Stimulated activated CD4-positive, alpha-beta T cell treated with anti-CD3 and anti-CD28 coated beads, TNF-alpha, amount 100 ng/mL, for 4 hours (primary cell): ENCODE data around the gene SPPL2A.
"Not testable (repeated sequence)": the region's sequence is repeated elsewhere in the genome, so short reads cannot be mapped to it uniquely, and the experiment has no call there.

Experiments used
- DNase-seq, 3 experiments: peaks; one replicate each; pipeline ENCODE4 v3.0.0-alpha.2; 2020; ENCODE audit warnings: low read depth in 3 of 3

The SPPL2A gene

DNA sequence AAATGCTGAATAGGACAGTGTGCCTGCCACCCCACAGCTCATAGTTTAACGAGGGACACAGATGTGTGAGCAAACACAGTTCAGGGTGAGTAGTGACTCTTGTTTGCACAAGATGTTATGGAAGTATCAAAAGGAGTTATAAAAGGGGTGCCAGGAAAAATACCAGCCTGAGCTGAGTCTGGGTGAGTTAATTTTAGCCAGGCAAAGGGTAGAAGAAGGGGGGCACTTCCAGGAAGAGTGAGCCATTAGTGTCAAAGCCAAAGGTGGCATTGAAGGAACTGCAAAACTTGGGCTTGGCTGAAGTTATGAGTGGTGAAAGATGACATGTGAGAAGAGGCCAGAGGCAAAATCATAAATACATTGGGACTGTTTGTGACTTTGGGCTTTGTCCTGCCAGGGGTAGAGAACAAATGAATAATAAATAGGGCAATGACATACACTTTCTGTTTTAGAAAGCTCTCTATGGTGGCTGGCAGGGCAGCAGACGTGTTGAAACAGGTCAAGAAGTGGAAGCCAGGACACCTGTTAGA, 1.9 kb upstream of the SPPL2A start:
- no peak for DNase-seq

GRCh38 chr15:50764461-50765194, 878 bp downstream of the SPPL2A start:
- DNase-seq = no peak

DNA sequence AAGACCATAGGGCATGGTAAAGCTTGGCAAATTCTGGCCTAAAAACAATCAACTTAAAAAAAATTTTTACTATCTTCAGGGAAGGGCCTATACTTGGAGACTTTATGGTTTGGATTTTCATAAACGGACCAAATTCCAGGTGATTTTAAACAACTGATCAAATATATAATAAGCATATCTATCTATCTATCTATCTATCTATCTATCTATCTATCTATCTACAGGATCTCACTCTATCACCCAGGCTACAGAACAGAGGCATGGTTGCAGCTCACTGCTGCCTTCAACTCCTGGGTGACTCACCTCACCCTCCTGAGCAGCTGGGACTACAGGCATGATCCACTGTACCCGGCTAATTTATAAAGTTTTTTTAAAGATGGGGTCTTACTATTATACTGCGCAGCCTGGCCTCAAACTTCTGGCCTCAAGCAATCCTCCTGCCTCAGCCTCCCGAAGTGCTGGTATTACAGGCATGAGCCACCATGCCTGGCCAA, 6.7 kb downstream of the SPPL2A start:
- no peak for DNase-seq

DNA sequence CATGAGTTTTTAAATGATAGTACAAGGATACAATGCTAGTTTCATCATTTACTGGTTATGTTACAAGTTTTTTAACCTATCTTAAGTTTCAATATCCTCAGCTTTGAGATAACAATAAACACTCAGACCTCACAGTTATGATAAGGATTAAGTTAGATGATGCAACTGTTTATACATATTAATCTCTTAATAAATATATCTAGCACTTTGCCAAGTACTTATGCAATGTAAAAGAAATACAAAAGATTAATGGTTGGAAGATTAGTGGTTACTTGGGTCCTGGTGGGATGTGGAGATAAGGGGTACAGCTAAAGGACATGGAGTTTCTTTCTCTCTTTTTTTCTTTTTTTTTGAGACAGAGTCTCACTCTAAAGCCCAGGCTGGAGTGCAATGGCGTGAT, 12.0 kb downstream of the SPPL2A start:
- DNase-seq = no peak

GRCh38 chr15:50751394-50751793, 14.1 kb downstream of the SPPL2A start:
- no peak for DNase-seq

GRCh38 chr15:50750227-50750705, 15.2 kb downstream of the SPPL2A start:
- no peak for DNase-seq

DNA sequence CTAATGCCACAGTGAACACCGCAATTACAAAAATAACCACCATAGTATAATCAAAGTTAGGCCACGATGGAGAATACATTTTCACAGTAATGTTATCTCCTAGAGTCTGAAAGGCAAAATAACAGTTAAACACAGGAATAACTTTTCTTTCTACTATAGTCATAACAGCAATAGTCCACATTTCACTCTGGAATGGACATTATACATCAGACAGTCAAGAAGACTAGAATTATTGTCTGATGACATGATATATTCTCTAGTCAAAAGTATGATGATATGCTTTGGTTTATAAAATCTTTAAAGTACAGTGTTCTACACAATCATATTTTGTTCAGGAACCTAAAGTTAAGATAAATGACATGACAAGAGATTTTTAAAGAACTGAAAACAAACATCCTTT, 18.0 kb downstream of the SPPL2A start:
- DNase-seq = no peak

DNA sequence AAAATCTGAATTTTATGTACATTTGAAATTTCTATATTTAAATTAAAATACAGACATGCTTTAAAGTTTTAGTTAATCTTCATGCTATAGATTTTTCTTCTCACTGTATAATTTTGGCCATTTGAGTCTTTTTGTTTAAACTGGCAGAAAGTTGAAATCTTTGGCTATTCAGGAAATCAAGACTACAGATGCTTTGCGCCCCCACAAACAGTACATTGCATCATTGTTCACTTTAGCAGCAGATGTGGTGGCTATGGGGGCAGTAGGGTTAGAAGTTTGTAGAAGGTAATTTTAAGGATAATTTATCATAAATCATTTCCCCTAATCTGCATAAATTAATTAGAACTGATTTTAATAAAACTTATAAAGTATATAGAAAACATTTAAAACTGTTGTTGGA, 20.9 kb downstream of the SPPL2A start:
- DNase-seq = no peak

DNA sequence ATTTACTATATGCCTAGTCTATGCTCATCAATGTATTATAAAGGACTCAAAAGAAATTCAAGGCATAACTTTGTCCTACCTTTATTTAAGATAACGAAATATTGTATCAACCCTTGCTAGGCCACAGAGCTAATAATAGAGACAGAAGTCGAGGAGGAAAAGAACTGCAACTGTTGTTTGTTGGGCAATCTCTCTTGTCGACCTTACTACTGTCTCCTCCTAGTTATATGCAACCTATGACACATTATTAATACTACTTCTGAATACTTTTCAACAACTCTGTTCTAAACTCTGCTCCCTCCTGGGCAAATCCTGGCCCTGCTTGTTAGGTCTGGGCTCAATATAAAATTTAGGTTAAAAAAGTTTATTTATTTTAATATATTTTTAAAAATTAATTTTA, 24.6 kb downstream of the SPPL2A start:
- no peak for DNase-seq

DNA sequence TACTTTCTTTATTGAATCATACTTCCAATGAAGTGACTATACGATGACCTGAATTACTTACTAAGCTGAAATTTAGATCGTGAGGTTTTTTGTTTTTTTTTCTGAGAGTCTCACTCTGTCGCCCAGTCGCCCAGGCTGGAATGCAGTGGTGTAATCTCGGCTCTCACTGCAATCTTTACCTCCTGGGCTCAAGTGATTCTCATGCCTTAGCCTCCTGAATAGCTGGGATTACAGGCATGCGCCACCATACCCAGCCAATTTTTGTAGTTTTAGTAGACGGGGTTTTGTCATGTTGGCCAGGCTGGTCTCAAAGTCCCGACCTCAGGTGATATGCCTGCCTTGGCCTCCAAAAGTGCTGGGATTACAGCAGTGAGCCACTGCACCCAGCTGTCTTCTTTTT, 28.7 kb downstream of the SPPL2A start:
- DNase-seq = no peak

DNA sequence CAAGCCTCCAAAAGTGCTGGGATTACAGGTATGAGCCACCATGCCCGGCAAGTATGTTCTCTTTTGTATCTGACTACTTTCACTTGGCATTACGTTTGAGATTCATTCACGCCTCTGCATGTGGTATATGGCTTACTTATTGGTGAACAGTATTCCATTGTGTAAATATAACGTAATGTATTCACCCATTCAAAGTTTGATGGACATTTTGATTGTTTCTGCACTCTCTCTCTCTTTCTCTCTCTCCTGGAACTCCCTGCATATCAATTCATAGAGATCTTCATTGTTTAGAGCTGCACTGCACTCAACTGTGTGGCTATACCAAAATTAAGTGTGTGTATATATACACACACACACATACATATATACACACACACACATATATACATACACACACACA, 30.4 kb downstream of the SPPL2A start:
- no peak for DNase-seq

DNA sequence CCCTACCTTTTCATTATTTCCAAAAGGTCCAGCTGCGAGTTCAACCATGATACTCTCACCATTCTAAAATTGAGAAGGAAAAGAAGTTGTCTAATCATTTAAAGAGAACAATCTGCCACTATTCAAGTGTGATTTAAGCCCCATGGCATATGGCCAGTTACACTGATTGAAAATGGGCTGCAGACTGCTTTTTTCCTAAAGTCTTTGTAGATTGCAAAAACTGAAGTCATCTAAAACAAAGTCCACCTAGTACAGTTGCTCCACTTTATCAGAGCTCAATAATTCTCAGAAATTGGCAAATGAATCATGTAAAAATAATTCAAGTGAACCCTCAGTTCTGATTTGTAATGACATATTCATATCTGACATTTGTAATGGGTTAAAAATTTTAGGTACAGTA, 39.2 kb downstream of the SPPL2A start:
- no peak for DNase-seq

GRCh38 chr15:50718700-50719125, 46.8 kb downstream of the SPPL2A start:
- no peak for DNase-seq

- DNase-seq = no peak
Observed at GRCh38 chr15:50712018-50712417, 53.5 kb downstream of the SPPL2A start.

DNA sequence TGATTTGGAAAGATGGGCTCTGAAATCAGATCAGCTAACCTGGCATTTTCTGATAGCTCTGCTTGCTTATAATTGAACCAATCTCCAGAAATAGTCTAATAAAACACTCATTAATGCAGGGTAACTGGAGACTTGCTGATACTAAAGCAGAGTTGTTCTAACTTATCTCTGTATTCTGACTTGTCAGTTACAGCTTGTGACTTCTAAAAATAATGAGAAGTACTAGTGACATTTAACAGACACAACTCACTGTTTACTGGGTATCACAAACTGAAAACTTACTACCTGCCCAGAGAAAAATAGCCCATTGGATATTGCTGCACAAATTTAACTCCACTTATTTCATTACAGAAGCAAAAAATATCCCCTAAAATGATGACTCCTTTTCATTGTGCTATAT, 54.9 kb downstream of the SPPL2A start:
- no peak for DNase-seq

DNA sequence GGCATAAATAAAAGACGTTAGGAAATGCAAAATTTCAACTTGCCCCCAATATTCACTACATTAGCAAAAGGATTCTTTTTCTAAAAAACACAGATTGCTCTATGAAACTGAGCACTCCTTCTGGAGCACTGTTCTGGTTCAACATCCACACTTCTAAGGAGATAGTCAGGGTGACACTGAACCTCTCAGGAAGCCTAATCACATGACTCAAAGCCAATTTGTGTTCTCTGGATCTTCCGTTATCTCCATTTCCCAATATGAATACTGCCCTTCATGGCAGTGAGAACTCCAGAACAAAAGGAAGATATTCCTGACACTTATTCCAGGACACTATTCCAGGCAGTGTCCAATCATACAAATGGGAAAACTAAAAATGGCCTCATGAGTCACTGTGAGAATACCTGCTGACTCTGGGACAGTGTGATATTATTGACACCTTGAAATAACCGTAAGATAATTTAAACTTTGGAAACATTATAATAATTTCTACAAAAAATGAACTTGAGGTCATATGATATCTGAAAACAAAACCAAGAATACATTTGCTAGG, 57.6 kb downstream of the SPPL2A start:
- no peak for DNase-seq

DNA sequence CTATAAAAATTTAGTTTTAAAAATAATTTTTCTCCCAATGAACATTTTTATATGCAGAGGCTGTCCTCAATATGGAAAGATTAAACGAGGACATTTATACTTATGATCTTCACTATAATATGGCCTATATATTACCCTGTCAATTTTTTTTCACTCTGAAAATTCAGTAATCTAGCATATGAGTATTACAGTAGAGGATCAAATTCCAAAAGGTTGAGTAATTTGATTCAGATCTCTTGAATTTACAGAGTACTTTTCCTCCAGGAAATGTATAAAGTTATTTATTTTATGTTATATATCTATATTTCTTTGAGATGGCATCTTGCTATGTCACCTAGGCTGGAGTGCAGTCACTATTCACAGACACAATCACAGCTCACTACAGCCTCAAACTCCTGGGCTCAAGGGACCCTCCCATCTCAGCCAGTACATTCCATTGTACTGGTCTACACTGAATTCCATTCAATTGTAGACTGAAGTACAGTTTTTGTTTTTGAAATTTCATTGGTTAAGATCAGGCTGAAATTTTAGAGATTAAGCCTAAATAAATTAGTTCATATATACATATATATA, 62.7 kb downstream of the SPPL2A start:
- DNase-seq = no peak

- no peak for DNase-seq
Observed at GRCh38 chr15:50698101-50698500, 67.4 kb downstream of the SPPL2A start.

- DNase-seq = no peak
Observed at GRCh38 chr15:50697109-50697797, 68.3 kb downstream of the SPPL2A start.

DNA sequence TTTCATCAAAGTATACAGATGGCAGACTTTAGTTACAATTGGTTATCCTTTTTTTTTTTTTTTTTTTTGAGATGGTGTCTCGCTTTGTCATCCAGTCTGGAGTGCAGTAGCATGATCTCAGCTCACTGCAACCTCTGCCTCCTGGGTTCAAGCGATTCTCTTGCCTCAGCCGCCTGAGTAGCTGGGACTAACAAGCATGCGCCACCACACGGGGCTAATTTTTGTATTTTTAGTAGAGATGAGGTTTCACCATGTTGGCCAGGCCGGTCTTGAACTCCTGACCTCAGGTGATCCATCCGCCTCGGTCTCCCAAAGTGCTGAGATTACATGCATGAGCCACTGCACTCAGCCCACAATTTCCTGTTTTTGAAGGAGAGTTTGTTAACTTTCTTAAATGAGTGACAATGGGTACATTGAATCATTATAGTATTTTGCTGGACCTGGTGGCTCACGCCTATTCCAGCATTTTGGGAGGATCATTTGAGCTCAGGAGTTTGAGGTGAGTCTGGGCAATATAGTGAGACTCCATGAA, 70.8 kb downstream of the SPPL2A start:
- DNase-seq = not testable (repeated sequence)

GRCh38 chr15:50687302-50687902, 78.1 kb downstream of the SPPL2A start:
- DNase-seq = no peak
